HepG2 (cell line): ENCODE measurements around the gene ZNF383. TPM values are rescaled to one million over a fixed set of nuclear protein-coding genes. Genes with fewer than 3 reads are reported as not detected.

ENCODE experiments used
- ATAC-seq: fragments of 200-7000 bp; cut with Tn5 transposase; 3 replicates; pipeline ENCODE4 v1.9.1; 2020; ENCODE audit warnings: mild to moderate bottlenecking, moderate library complexity
- BruUV-seq: library from RNA; stranded (reverse); fragments of 400-500 nt; replicated peaks from 2 replicates; lab custom pipeline; 2021; lab: Mats Ljungman, UMichigan
- CTCF ChIA-PET: fragments of 300-600 bp; formaldehyde crosslinking; extraction: SDS; loops from one replicate; lab custom pipeline; 2021; ENCODE audit warnings: low total read pairs, inconsistent platforms, low intra/inter-chr PET ratio; lab: Yijun Ruan, JAX
- POLR2A ChIA-PET: fragments of 350-600 bp; sonication (Branson Sonifier 250); formaldehyde crosslinking; loops from one replicate; lab custom pipeline; 2020; ENCODE audit warnings: antibody characterized with exemption, inconsistent platforms; lab: Yijun Ruan, JAX
- DNase-seq: peaks from one replicate; pipeline ENCODE4 v3.0.0-alpha.2; 2015; ENCODE audit warnings: low spot score
- FAIRE-seq: peaks from 3 replicates; lab custom pipeline; 2011; peaks lifted over from hg19 to GRCh38; lab: Jason Lieb, UNC
- H2AFZ ChIP-seq: one replicate; pipeline ENCODE4 v1.6.1; 2011; ENCODE audit warnings: low read length, inconsistent platforms
- H3K27ac ChIP-seq: fragments of 300-600 bp; 3 replicates; pipeline ENCODE4 v1.8.0; 2011; ENCODE audit warnings: mixed run types, mild to moderate bottlenecking, mixed read lengths, low read length, inconsistent platforms; ENCODE audit not compliant: insufficient read depth; ENCODE audit errors: extremely low read length
- H3K27me3 ChIP-seq, 2 experiments: fragments of 200-600 bp in 1 of 2; 2 replicates in 1 of 2; 3 replicates in 1 of 2; pipeline versions ENCODE4 v1.6.0 to v1.8.0; 2011; ENCODE audit warnings: low read length in 2 of 2, mild to moderate bottlenecking in 2 of 2, moderate library complexity in 2 of 2, inconsistent platforms in 1 of 2; ENCODE audit not compliant: insufficient read depth in 2 of 2, control insufficient read depth in 1 of 2
- H3K36me3 ChIP-seq, 2 experiments: fragments of 200-600 bp in 1 of 2; replicated peaks in 1 of 2; 2 replicates in 1 of 2; 3 replicates in 1 of 2; pipeline versions ENCODE4 v1.5.1 to v1.8.0; 2011; ENCODE audit warnings: low read length in 2 of 2, inconsistent platforms in 1 of 2; ENCODE audit not compliant: insufficient read depth in 2 of 2, control insufficient read depth in 1 of 2
- H3K4me1 ChIP-seq: 2 replicates; pipeline ENCODE4 v1.5.1; 2012; ENCODE audit warnings: low read length, inconsistent platforms; ENCODE audit not compliant: insufficient read depth
- H3K4me2 ChIP-seq: 2 replicates; pipeline ENCODE4 v1.6.0; 2011; ENCODE audit warnings: low read depth, low read length, inconsistent platforms
- H3K4me3 ChIP-seq, 3 experiments: fragments of 200-600 bp in 1 of 3; sonication (generic), shearing (Covaris generic) in 1 of 3; replicated peaks in 1 of 3; 2 replicates each; pipeline ENCODE4 v1.5.1; 2011 to 2016; ENCODE audit warnings: low read length in 3 of 3, inconsistent platforms in 2 of 3, low read depth in 2 of 3, mild to moderate bottlenecking in 2 of 3, control low read depth in 1 of 3, mixed read lengths in 1 of 3; ENCODE audit not compliant: insufficient read depth in 1 of 3
- H3K79me2 ChIP-seq: one replicate; pipeline ENCODE4 v1.6.1; 2011; ENCODE audit warnings: low read length, inconsistent platforms; ENCODE audit not compliant: insufficient read depth
- H3K9ac ChIP-seq: 2 replicates; pipeline ENCODE4 v1.6.0; 2011; ENCODE audit warnings: mild to moderate bottlenecking, low read depth, low read length, inconsistent platforms; ENCODE audit not compliant: insufficient read depth
- H3K9me3 ChIP-seq: 2 replicates; pipeline ENCODE4 v1.5.1; 2012; ENCODE audit warnings: mild to moderate bottlenecking, low read length
- H4K20me1 ChIP-seq: 2 replicates; pipeline ENCODE4 v1.6.0; 2011; ENCODE audit warnings: inconsistent platforms, mild to moderate bottlenecking, low read length, moderate library complexity; ENCODE audit not compliant: insufficient read depth
- HDAC2 ChIP-seq: sonication (generic); formaldehyde crosslinking; IDR thresholded peaks from 2 replicates; pipeline ENCODE4 v1.4.0; 2020; ENCODE audit warnings: missing genetic modification reagents
- HMGXB3 ChIP-seq: sonication (generic); formaldehyde crosslinking; IDR thresholded peaks from 2 replicates; pipeline ENCODE4 v1.4.0; 2020; ENCODE audit warnings: missing genetic modification reagents, borderline replicate concordance
- NCOA2 ChIP-seq: sonication (generic); formaldehyde crosslinking; IDR thresholded peaks from 2 replicates; pipeline ENCODE4 v1.8.0; 2022; ENCODE audit warnings: inconsistent platforms
- NFYB ChIP-seq: sonication (generic); formaldehyde crosslinking; IDR thresholded peaks from 2 replicates; pipeline ENCODE4 v1.4.0; 2020; ENCODE audit warnings: missing genetic modification reagents
- PAX8 ChIP-seq: sonication (generic); formaldehyde crosslinking; IDR thresholded peaks from 2 replicates; pipeline ENCODE4 v1.8.0; 2022; ENCODE audit warnings: mild to moderate bottlenecking, missing genetic modification reagents, borderline replicate concordance
- PLRG1 ChIP-seq: fragments of 450-650 bp; conservative IDR thresholded peaks from 2 replicates; pipeline ENCODE4 v1.6.1; 2016
- POLR2A ChIP-seq, 2 experiments: IDR thresholded peaks; 2 replicates each; pipeline ENCODE4 v1.6.1; 2011; ENCODE audit warnings: low read depth in 2 of 2, low read length in 2 of 2, mild to moderate bottlenecking in 1 of 2, moderate library complexity in 1 of 2; ENCODE audit not compliant: insufficient read depth in 1 of 2
- RARG ChIP-seq: sonication (generic); formaldehyde crosslinking; IDR thresholded peaks from 2 replicates; pipeline ENCODE4 v1.4.0; 2020; ENCODE audit warnings: low read depth, mild to moderate bottlenecking, missing genetic modification reagents
- RFX3 ChIP-seq: IDR thresholded peaks from 2 replicates; pipeline ENCODE4 v1.6.1; 2016; ENCODE audit warnings: missing biosample characterization, missing genetic modification reagents
- SIN3A ChIP-seq: IDR thresholded peaks from 2 replicates; pipeline ENCODE4 v1.6.1; 2011; ENCODE audit warnings: low read depth, mild to moderate bottlenecking, control low read depth, low read length, borderline replicate concordance
- SMAD3 ChIP-seq: sonication (generic); formaldehyde crosslinking; IDR thresholded peaks from 2 replicates; pipeline ENCODE4 v1.4.0; 2020; ENCODE audit warnings: missing genetic modification reagents
- SP2 ChIP-seq: sonication (generic); formaldehyde crosslinking; IDR thresholded peaks from 2 replicates; pipeline ENCODE4 v1.5.1; 2020; ENCODE audit warnings: mild to moderate bottlenecking, missing genetic modification reagents
- ZBTB44 ChIP-seq: sonication (generic); formaldehyde crosslinking; IDR thresholded peaks from 2 replicates; pipeline ENCODE4 v1.4.0; 2020; ENCODE audit warnings: missing genetic modification reagents
- ZNF12 ChIP-seq: sonication (generic); formaldehyde crosslinking; IDR thresholded peaks from 2 replicates; pipeline ENCODE4 v1.5.0; 2020; ENCODE audit warnings: missing genetic modification reagents
- ZNF281 ChIP-seq: sonication (generic); formaldehyde crosslinking; IDR thresholded peaks from 2 replicates; pipeline ENCODE4 v1.4.0; 2020; ENCODE audit warnings: missing genetic modification reagents, borderline replicate concordance
- ZNF331 ChIP-seq: sonication (generic); formaldehyde crosslinking; IDR thresholded peaks from 2 replicates; pipeline ENCODE4 v1.4.0; 2020; ENCODE audit warnings: missing genetic modification reagents
- ZNF629 ChIP-seq: sonication (generic); formaldehyde crosslinking; conservative IDR thresholded peaks from 2 replicates; pipeline ENCODE4 v1.5.0; 2020; ENCODE audit warnings: missing genetic modification reagents
- ZNF713 ChIP-seq: sonication (generic); formaldehyde crosslinking; IDR thresholded peaks from 2 replicates; pipeline ENCODE4 v1.4.0; 2020; ENCODE audit warnings: mild to moderate bottlenecking, missing genetic modification reagents
- WGBS: methylation state at CpG from one replicate; pipeline ENCODE4 v1.1.6; 2017; ENCODE audit warnings: low lambda C conversion rate; 5-methylcytosine and 5-hydroxymethylcytosine counted together
- in situ Hi-C: cut with HindIII; loops from 2 replicates; pipeline ENCODE4 v1.10.0; 2017; ENCODE audit warnings: low pct_unique_long_range_greater_than_20kb; ENCODE audit not compliant: extremely low pct_ligation_motif_present
- intact Hi-C: fragments of 100-400 bp; cut with micrococcal nuclease; formaldehyde crosslinking; loops from one replicate; pipeline ENCODE4 v1.10.0; 2022; ENCODE audit not compliant: unreplicated experiment
- polyA plus RNA-seq, 8 experiments: library from polyadenylated mRNA; depleted of rRNA in 3 of 8; stranded (reverse) in 7 of 8; unstranded in 1 of 8; fragments of >200 nt; fragmentation: Illumina TruSeq in 4 of 8; extraction: Trizol in 4 of 8; gene quantifications; 2 replicates each; pipeline versions ENCODE4 v1.2.1 to v1.2.3, GENCODE V29; 2011 to 2016; ENCODE audit warnings: low read depth in 4 of 8, missing spikeins in 1 of 8, mixed read lengths in 1 of 8; ENCODE audit not compliant: insufficient read depth in 1 of 8
- total RNA-seq, 5 experiments: library from RNA; depleted of rRNA; stranded (reverse); fragments of >200 nt; fragmentation: Illumina TruSeq; extraction: Trizol; gene quantifications; 2 replicates each; pipeline ENCODE4 v1.2.3, GENCODE V29; 2016; ENCODE audit warnings: low read depth in 1 of 5

The ZNF383 gene
- total and polyA plus RNA-seq, 2 of the 13 experiments (the other 11 are each of a cell fraction or from before 2014, with no cell fraction given), result 2.6 to 4.1 TPM

GRCh38 chr19:37217480-37217774 is 587 bp upstream of the ZNF383 start:
- Histone ChIP-seq H4K20me1 (no peaks in the 10 kb centered on the region), H2AFZ (peak overlapping the region; percentile 97), H3K9ac (peak overlapping the region; percentile 95), H3K36me3 (no peaks in the 10 kb centered on the region; a peak in 1 of 5 replicates), H3K4me2 (peak overlapping the region; percentile 76), H3K27me3 (peaks cover 0 to 4% of the 10 kb centered on the region in 2 experiments; a peak in 1 of 5 replicates), H3K27ac (peak overlapping the region; percentile 89), H3K9me3 (no peaks in the 10 kb centered on the region), H3K79me2 (peaks cover 8% of the 10 kb centered on the region), H3K4me3 (peak overlapping the region; percentile 85 to 96 (median 88)), H3K4me1 (peaks cover 12% of the 10 kb centered on the region)
- intact Hi-C loops, result loop anchor here (1.0 to 10.0 kb wide), 3 partner anchors 45 to 1163 kb away; partner anchors contain the start of genes THAP8, WDR62, ZNF420 and ZNF585A
- in situ Hi-C loops, result no loop called here
- BruUV-seq, result TSS peak; percentile 91
- no peak for DNase-seq
- CTCF ChIA-PET, result no interaction called here
- POLR2A ChIA-PET, result interaction anchor here (0.6 to 2.0 kb wide), 19 partner anchors 9 to 839 kb away, joined by 3 to 11 read pairs (median 4); partner anchors contain the start of genes ZNF345, ZNF382, ZNF420 and ZNF527
- ATAC-seq, result no peak
- no peak for FAIRE-seq
- WGBS, result under 1% methylated on average over 7 of the region's 7 CpGs
- TF ChIP-seq RARG (CRISPR knock-in tag) (peak; percentile 59; the same call in 1 of the 2 replicates), ZNF12 (0 out of 2 replicates have a peak, but pooled peaks have one; percentile 32), SMAD3 (CRISPR knock-in tag) (no peak), HDAC2 (CRISPR knock-in tag) (no peak), ZNF629 (CRISPR knock-in tag) (no peak), SIN3A (no peak), HMGXB3 (CRISPR knock-in tag) (no peak), ZNF331 (CRISPR knock-in tag) (no peak), ZNF281 (CRISPR knock-in tag) (0 out of 2 replicates have a peak, but pooled peaks have one; percentile 29), ZNF713 (CRISPR knock-in tag) (no peak), SP2 (no peak), POLR2A (IDR thresholded peaks at IDR 0.05; ENCODE audit: insufficient read depth in 1 of 2, low read depth in 2 of 2, low read length in 2 of 2) (peak in 1 of 2 experiments; percentile 68; a peak in 2 of 4 replicates), PAX8 (CRISPR knock-in tag) (0 out of 2 replicates have a peak, but pooled peaks have one; percentile 2), ZBTB44 (CRISPR knock-in tag) (0 out of 2 replicates have a peak, but pooled peaks have one; percentile 31), NCOA2 (CRISPR knock-in tag) (no peak; the same call in 1 of the 2 replicates), RFX3 (CRISPR knock-in tag) (0 out of 2 replicates have a peak, but pooled peaks have one; percentile 8), PLRG1 (no peak), NFYB (CRISPR knock-in tag) (no peak)
